Measurements from ENCODE around the gene RAD54L. TPM values are rescaled to one million over a fixed set of nuclear protein-coding genes. Genes with fewer than 3 reads are reported as not detected.

Gene RAD54L
- total RNA-seq, 2 donors from 2014 or later: 38.6 to 58.3 TPM

- Mint-ChIP-seq H3K27ac (no peak overlapping the region), H3K4me3 (no peak overlapping the region), H3K27me3 (ENCODE audit: insufficient read depth) (no peaks in the 10 kb centered on the region), H3K4me1 (no peaks in the 10 kb centered on the region), H3K36me3 (ENCODE audit: low read depth) (peaks cover 54% of the 10 kb centered on the region), H3K9me3 (no peaks in the 10 kb centered on the region)
- Histone ChIP-seq H3K9me3 (ENCODE audit: control insufficient read depth, low read length) (no peaks in the 10 kb centered on the region), H3K9ac (ENCODE audit: extremely low read depth, low read length, poor library complexity, severe bottlenecking) (no peak overlapping the region), H3K27me3 (ENCODE audit: control insufficient read depth, insufficient read depth, low read length, poor library complexity, severe bottlenecking) (no peaks in the 10 kb centered on the region), H3K4me1 (ENCODE audit: control insufficient read depth, insufficient read depth, low read length) (no peaks in the 10 kb centered on the region), H3K27ac (ENCODE audit: low read depth, low read length) (peak overlapping the region; percentile 29), H3K4me3 (ENCODE audit: low read length) (no peak overlapping the region), H3K36me3 (ENCODE audit: control insufficient read depth, insufficient read depth, low read length) (peaks cover 78% of the 10 kb centered on the region)
- WGBS, 2 experiments (ENCODE audit: insufficient coverage in 1 of 2, insufficient read length in 1 of 2): 88 to 90% methylated on average over 1 of the region's 1 CpG
- TF ChIP-seq CTCF (conservative IDR thresholded peaks at IDR 0.05): no peak
- DNase-seq: no peak
Measured at GRCh38 chr1:46288485-46289133, 41.0 kb downstream of the RAD54L start.

DNA sequence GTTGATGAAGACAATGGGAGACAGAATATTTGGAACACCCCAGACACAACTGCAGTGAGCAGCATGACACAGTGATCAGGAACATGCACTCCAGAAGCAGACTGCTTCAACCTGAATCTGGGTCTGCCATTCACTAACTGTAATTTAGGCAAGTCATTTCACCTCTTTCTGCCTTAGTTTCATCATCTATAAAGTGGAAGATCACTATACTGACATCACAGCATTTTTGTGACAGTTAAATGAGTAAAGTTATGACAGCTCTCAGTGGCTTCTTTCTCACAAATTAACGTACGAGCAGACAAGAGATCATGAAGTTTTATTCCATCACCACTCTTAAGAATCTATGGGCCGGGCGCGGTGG is 41.6 kb downstream of the RAD54L start:
- TF ChIP-seq CTCF (conservative IDR thresholded peaks at IDR 0.05): no peak
- no peak overlapping the region for H3K27ac Mint-ChIP-seq
- H3K4me3 ChIP-seq (ENCODE audit: low read length): no peak overlapping the region

GRCh38 chr1:46289976-46290375 is 42.4 kb downstream of the RAD54L start:
- Histone ChIP-seq H3K4me3 (ENCODE audit: low read length) (no peak overlapping the region), H3K27ac (ENCODE audit: low read depth, low read length) (no peak overlapping the region), H3K4me1 (ENCODE audit: control insufficient read depth, insufficient read depth, low read length) (no peaks in the 10 kb centered on the region), H3K27me3 (ENCODE audit: control insufficient read depth, insufficient read depth, low read length, poor library complexity, severe bottlenecking) (no peaks in the 10 kb centered on the region), H3K36me3 (ENCODE audit: control insufficient read depth, insufficient read depth, low read length) (peaks cover 80% of the 10 kb centered on the region), H3K9me3 (ENCODE audit: control insufficient read depth, low read length) (no peaks in the 10 kb centered on the region), H3K9ac (ENCODE audit: extremely low read depth, low read length, poor library complexity, severe bottlenecking) (no peak overlapping the region)
- no peak overlapping the region for H3K4me3 Mint-ChIP-seq
- WGBS, 2 experiments (ENCODE audit: insufficient coverage in 1 of 2, insufficient read length in 1 of 2): 73 to 87% methylated on average over 3 to 4 of the region's 4 CpGs
- peaks cover 51% of the 10 kb centered on the region for H3K36me3 Mint-ChIP-seq (ENCODE audit: low read depth)
- no peak for TF ChIP-seq CTCF (conservative IDR thresholded peaks at IDR 0.05)
- H3K27ac Mint-ChIP-seq: peak overlapping the region; percentile 32
- H3K4me1 Mint-ChIP-seq: no peaks in the 10 kb centered on the region
- no peak for DNase-seq
- H3K9me3 Mint-ChIP-seq: no peaks in the 10 kb centered on the region
- H3K27me3 Mint-ChIP-seq (ENCODE audit: insufficient read depth): no peaks in the 10 kb centered on the region

More for the DNA sequence above, 41.6 kb downstream of the RAD54L start:
- no peak overlapping the region for H3K9ac ChIP-seq (ENCODE audit: extremely low read depth, low read length, poor library complexity, severe bottlenecking)
- H3K36me3 ChIP-seq (ENCODE audit: control insufficient read depth, insufficient read depth, low read length): peaks cover 80% of the 10 kb centered on the region
- DNase-seq: no peak
- no peaks in the 10 kb centered on the region for H3K9me3 ChIP-seq (ENCODE audit: control insufficient read depth, low read length)
- Mint-ChIP-seq H3K4me3 (no peak overlapping the region), H3K27me3 (ENCODE audit: insufficient read depth) (no peaks in the 10 kb centered on the region), H3K9me3 (no peaks in the 10 kb centered on the region), H3K4me1 (no peaks in the 10 kb centered on the region), H3K36me3 (ENCODE audit: low read depth) (peaks cover 53% of the 10 kb centered on the region)
- 88 to 97% methylated on average over 5 of the region's 5 CpGs for WGBS, 2 experiments (ENCODE audit: insufficient coverage in 1 of 2, insufficient read length in 1 of 2)
- H3K27ac ChIP-seq (ENCODE audit: low read depth, low read length): no peak overlapping the region
- H3K27me3 ChIP-seq (ENCODE audit: control insufficient read depth, insufficient read depth, low read length, poor library complexity, severe bottlenecking): no peaks in the 10 kb centered on the region
- H3K4me1 ChIP-seq (ENCODE audit: control insufficient read depth, insufficient read depth, low read length): no peaks in the 10 kb centered on the region
